Fibroblast of lung (primary cell): ENCODE measurements around the gene SELENOS.

Source experiments
- EZH2 ChIP-seq: IDR thresholded peaks from 2 replicates; pipeline ENCODE4 v1.5.1; 2012; ENCODE audit warnings: low read length, control low read depth, mild to moderate bottlenecking; ENCODE audit errors: missing control alignments
- TF ChIP-seq, protein P1 (sequence below), 2 donors: IDR thresholded peaks in 1 of 2; conservative IDR thresholded peaks in 1 of 2; 1 replicate in 1 of 2; 2 replicates in 1 of 2; pipeline ENCODE4 v1.5.1; 2011 to 2012; ENCODE audit warnings: low read length in 2 of 2, control low read depth in 1 of 2, inconsistent platforms in 1 of 2, low read depth in 1 of 2, mild to moderate bottlenecking in 1 of 2

DNA sequence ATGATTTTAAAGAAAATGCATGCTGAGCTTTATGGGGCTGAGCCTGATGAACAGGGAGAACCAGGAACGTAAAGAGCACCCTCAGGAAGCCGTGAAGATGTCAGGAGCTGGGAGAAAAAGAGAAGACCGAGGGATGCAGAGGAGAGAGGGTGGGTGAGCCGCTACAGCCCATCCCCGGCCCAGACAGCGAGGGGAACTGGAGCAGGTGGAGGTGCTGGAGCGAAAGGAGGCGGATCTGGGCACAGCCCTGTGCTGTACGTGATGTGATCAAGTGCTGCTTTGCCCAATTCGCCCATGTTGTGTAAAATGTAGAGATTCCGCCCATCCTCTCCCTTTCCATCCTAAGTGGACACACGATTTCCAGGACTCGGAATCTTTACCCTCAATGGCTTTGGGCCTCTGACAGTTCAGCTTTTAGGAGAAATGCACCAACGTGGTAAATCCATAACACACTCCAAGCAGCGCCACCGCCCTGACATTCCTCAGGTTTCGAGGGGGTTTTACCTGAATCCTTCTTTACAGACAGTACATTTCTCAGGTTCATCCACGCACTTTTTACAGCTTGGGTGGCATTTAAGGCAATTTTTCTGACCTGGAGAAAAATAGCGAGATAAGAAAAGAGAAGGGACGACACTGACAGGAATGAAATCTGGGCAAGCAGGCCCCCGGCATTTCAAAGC lies 44.9 kb upstream of the SELENOS start:
- TF ChIP-seq, protein P1, sequence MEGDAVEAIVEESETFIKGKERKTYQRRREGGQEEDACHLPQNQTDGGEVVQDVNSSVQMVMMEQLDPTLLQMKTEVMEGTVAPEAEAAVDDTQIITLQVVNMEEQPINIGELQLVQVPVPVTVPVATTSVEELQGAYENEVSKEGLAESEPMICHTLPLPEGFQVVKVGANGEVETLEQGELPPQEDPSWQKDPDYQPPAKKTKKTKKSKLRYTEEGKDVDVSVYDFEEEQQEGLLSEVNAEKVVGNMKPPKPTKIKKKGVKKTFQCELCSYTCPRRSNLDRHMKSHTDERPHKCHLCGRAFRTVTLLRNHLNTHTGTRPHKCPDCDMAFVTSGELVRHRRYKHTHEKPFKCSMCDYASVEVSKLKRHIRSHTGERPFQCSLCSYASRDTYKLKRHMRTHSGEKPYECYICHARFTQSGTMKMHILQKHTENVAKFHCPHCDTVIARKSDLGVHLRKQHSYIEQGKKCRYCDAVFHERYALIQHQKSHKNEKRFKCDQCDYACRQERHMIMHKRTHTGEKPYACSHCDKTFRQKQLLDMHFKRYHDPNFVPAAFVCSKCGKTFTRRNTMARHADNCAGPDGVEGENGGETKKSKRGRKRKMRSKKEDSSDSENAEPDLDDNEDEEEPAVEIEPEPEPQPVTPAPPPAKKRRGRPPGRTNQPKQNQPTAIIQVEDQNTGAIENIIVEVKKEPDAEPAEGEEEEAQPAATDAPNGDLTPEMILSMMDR (conservative IDR thresholded peaks at IDR 0.05 in 1 of 2, IDR thresholded peaks at IDR 0.05 in 1 of 2; ENCODE audit: low read depth in 1 of 2, low read length in 2 of 2): no peak
- no peak for TF ChIP-seq EZH2
